Measurements from ENCODE around the gene SMAP1.
"Not testable (repeated sequence)": the region's sequence is repeated elsewhere in the genome, so short reads cannot be mapped to it uniquely, and the experiment has no call there.

Gene SMAP1

DNA sequence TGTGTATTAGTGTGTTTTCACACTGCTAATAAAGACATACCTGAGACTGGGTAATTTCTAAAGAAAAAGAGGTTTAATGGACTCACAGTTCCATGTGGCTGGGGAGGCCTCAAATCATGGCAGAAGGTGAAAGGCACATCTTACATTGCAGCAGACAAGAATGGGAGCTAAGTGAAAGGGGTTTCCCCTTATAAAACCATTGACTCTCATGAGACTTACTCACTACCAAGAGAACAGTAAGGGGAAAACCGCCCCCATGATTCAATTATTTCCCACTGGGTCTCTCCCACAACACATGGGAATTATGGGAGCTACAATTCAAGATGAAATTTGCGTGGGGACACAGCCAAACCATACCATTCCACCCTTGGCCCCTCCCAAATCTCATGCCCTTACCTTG is 73.1 kb downstream of the SMAP1 start:
- DNase-seq (ENCODE audit: low spot score), result not testable (repeated sequence)

DNA sequence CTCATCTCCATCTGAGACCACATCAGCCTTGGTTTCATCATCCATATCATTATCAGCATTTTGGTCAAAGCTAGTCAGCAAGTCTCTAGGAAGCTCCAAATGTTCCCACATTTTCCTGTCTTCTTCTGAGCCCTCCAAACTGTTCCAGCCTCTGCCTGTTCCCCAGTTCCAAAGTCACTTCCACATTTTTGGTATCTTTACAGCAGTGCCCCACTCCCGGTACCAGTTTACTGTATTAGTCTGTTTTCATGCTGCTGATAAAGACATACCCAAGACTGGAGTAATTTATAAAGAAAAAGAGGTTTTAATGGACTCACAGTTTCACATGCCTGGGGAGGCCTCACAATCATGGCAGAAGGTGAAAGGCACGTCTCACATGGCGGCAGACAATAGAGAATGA is 74.8 kb downstream of the SMAP1 start:
- not testable (repeated sequence) for DNase-seq (ENCODE audit: low spot score)

DNA sequence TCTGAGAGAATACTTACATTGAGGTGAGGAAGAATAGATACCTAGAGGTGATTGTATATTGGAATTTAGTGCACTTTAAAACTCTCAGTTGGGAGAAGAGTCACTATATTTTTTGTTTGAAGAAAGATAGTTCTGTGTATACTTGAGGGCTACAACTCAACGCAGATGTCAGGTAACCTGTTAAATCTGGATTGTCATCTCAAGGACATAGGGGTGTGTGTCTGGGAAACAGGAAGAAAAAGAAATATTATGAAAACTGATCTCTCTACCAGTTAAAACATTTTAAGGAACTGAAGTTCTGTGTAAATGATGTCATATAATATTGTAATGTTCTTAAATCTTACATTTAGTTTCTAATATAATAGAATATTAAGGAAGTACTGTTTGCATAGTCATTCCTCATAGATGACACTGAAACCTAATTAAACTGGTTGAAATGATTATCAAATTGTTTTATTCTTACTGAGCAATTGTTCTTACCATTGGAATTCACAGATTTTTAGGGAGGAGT is 86.2 kb downstream of the SMAP1 start:
- no peak for DNase-seq (ENCODE audit: low spot score)

DNA sequence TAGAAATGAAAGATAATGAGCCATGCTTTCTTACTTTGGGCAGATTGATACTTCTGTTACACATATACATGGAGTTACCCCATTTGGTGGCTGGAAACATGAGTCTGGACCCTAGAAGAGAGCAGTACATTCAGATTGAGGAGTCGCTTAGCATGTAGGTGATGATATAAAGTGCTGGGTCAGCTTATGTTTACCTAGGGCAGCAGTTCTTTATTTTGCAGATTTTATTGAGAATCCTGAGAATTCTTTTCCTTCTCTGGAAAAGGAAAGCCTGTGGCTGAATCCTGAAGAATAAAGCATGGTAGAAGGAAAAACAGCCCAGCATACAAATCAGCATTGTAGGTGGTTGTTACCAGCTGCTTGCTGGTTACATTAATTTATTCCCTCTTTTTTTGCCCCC is 91.2 kb downstream of the SMAP1 start:
- no peak for DNase-seq (ENCODE audit: low spot score)

DNA sequence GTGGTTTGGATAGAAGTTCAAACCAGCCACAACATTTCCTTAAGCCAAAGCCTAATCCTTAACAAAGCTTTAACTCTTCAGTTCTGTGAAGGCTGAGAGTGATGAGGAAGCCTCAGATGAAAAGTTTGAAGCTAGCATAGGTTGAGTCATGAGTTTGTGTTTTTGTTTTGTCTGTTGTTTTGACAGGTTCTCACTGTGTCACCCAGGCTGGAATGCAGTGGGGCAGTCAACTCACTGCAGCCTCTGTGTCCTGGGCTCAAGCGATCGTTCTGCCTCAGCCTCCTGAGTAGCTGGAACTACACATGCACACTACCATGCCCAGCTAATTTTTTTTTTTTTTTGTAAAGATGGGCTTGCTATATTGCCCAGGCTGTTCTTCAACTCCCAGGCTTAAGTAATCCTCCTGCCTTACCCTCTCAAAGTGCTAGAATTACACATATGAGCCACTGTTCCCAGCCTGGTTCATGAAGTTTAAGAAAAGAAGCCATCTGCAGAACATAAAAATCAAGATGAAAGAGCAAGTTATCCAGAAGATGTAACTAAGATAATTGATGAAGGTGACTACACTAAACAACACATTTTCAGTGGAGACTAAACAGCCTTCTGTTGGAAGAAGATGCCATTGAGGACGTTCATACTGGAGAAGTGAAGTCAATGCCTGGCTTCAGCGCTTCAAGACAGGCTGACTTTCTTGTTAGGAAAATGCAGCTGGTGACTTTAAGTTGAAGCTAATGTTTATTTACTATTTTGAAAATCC is 96.2 kb downstream of the SMAP1 start:
- peak; percentile 5 for DNase-seq (ENCODE audit: low spot score)

DNA sequence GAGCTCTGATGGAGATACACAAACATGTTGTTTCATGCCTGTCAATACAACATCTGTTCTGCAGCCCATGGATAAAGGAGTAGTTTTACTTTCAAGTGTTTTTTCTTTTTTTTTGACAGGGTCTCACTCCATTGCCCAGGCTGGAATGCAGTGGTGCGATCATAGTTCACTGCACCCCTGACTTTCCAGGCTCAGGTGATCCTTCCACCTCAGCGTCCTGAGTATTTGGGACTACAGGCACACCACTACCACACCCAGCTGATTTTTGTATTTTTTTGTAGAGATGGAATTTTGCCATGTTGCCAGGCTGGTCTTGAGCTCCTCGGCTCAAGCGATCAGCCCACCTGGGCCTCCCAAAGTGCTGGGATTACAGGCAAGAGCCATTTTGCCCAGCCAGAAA is 97.0 kb downstream of the SMAP1 start:
- DNase-seq (ENCODE audit: low spot score), result no peak

DNA sequence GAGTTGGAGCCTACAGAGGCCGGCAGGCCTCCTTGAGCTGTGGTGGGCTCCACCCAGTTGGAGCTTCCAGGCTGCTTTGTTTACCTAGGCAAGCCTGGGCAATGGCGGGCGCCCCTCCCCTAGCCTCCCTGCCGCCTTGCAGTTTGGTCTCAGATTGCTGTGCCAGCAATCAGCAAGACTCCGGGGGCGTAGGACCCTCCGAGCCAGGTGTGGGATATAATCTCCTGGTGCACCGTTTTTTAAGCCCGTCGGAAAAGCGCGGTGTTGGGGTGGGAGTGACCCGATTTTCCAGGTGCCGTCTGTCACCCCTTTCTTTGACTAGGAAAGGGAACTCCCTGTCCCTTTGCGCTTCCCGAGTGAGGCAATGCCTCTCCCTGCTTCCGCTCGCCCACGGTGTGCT is 103.7 kb downstream of the SMAP1 start:
- DNase-seq (ENCODE audit: low spot score), result not testable (repeated sequence)

DNA sequence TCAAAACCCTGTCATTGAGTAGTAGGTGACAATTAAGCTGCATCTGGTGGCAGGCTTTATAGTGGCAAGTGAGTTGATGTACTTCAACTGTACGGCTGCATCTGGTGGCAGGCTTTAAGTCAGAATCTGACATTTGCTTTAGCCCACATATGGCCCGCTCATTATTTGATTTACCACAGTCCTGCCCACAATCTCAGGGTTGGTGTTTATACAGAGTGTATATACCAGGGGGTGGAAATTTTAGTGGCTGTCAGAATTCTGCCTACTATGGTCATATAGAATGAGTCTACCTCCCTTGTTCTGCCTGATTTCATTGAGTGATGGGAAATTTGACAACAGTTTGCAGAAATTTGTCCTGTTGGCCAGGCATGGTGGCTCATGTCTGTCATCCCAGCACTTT is 112.3 kb downstream of the SMAP1 start:
- no peak for DNase-seq (ENCODE audit: low spot score)

DNA sequence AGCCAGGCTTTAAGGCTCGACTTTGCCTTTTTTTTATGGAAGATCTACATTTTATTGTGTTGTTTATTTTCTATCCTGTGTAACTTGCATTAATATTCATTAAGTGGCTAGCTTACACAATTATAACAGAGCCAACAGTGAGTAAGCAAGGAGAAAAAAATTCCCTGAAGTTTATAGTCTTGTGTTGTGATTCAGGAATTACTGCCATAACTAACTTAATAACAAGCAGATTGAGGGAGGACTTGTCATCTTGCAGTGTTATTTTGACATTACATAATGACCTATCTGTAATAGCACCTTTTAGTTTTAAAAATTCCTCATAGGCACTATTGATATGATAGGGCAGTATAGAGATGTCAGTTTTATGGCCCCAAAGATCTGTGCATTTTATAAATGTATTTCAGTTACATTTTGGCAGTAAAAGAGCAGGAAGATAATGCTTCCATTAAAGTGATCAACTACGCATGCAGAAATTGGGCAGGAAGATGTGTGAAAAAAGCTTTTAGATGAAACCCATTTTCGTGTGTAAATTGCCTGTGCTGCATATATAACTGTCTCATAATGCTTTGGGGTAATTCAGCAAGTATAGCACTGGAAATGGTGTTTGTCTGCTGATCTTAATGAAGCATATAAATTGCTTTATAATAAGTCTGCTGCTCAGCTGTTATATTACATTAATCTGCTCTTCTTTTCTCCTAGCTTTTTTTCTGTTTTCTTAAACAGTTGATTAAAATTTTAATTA is 123.0 kb downstream of the SMAP1 start:
- DNase-seq (ENCODE audit: low spot score), result no peak

DNA sequence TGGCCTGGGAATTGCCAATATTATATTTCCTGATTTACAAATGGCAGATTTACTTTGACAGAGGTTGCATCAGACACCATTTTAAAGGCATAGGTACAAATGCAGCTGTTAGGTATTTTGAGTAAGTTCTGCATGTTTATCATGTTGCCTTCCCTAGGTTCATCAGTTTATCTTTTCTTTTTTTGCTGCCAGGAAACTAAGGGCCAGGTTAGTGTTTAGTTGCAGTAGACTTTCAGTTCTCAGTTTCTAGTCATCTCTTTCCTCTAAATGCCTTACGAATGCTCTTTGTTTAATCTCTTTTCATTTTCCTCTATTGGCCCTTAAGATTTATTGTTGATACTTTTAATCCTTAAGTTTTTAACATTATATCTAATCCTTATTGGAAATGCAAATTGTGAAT is 129.9 kb downstream of the SMAP1 start:
- DNase-seq (ENCODE audit: low spot score), result no peak

DNA sequence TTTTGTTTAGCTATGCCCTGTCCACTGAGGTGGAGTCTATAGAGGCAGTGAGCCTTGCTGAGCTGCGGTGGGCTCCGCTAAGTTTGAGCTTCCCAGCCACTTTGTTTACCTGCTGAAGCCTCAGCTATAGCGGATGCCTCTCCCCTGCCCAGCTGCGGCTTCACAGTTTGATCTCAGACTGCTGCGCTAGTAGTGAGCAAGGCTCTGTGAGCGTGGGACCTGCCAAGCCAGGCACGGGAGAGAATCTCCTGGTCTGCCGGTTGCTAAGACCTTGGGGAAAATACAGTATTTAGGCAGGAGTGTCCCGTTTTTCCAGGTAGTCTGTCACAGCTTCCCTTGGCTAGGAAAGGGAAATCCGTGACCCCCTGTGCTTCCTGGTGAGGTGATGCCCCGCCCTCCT is 138.4 kb downstream of the SMAP1 start:
- no peak for DNase-seq (ENCODE audit: low spot score)

DNA sequence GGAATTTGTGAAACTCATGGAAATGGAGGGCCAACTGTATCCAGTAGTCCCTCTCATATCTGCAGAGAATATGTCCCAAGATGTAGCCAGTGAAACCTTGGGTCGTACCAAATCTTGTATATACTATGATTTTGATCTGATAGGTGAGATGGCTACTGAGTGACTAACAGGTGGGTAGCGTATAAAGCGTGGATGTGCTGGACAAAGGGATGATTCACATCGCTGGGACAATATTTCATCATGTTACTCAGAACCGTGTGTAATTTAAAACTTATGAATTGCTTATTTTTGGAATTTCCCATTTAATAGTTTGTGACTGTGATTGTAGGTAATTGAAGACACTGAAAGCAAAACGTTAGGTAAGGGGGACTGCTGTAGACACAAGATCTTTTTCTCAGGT is 144.1 kb downstream of the SMAP1 start:
- no peak for DNase-seq (ENCODE audit: low spot score)

DNA sequence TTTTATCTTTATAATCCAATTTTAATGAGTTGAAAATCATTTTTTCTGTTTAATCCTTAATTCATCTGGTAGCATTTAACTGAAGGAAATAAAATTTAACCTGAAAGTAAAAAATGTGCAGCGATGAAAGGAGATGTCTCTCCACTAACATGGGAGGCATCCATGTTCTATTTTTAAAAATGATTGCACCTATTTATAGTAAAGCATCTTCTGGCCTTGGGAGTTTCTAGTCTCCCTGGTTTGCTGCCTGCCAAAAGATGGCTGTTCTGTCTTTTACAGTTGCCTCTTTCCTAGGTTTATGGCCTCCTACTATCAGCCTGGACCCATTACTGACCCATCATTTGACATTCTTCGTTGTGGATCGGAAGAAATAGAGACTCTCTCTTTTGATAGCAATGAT is 146.2 kb downstream of the SMAP1 start:
- DNase-seq (ENCODE audit: low spot score), result no peak

DNA sequence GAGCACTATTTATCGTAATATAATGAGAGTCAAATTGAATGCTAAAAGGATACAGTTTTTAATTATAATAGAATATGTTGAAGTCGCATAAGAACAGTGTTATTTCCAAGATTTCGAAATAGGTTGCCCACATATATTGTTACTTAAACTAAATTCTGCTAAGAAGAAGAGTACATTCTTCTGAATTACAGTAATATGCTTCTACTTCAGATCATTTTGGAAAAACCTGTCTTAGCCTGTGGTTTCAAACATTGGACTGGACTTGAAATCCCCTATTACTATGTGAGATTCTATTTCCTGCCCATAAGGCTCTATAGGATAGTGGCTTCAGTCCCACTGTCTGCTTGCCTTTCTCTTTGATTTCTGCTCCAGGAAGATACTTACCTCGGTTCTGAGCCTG is 152.0 kb downstream of the SMAP1 start:
- no peak for DNase-seq (ENCODE audit: low spot score)

DNA sequence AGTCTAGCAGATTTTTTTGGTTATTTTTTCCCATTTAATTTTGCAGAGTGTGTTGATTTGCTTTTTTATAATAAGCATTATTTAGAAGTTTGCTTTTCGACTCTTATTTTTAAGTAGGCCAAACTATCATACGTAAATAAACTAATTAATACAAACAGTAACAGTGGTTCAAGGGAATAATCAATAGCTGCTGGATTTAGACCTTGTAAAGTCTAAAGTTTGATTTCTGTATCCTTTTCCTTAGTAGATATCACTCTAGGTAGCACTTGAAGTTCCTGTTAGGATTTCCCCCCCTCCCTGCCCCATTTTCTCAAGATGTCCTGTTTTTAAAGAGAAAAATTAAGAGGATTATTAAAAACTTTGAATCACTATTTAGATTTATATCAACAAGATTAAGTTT is 153.1 kb downstream of the SMAP1 start:
- no peak for DNase-seq (ENCODE audit: low spot score)

DNA sequence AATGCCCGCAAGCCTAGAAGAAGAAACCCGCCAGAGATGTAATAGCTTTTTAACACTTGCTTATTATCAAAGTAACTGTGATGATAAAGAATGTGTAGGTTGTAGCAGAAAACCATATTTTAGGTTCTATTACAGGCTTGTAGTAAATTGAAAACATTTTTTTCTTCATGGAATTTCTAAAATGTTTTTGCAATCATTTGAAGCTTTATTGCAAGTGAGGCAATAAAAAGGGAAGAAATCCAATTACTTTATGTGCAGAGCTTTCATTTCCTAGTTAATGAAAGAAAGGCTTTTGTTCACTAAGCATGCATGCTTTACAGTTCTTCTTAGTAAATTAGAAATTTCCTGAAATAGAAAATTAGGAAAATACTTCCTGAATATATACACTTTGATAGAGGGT is 154.1 kb downstream of the SMAP1 start:
- DNase-seq (ENCODE audit: low spot score), result no peak

DNA sequence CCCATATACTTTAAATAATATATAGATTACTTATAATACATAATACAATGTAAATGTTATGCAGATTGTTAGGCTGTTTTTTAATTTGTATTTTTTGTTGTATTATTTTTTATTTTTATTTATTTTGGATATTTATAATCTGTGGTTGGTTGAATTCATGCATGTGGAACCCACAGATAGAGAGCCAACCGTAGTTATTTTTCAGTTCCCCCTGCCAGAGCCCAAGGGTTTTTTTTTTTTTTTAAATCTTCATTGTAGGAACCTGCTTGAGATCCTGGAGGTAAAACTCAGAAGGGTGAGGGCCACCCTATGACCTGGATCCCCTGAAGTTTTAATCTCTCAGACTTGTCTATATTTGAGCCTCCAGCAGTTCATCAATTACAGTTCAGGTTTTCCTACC is 156.0 kb downstream of the SMAP1 start:
- DNase-seq (ENCODE audit: low spot score), result no peak

DNA sequence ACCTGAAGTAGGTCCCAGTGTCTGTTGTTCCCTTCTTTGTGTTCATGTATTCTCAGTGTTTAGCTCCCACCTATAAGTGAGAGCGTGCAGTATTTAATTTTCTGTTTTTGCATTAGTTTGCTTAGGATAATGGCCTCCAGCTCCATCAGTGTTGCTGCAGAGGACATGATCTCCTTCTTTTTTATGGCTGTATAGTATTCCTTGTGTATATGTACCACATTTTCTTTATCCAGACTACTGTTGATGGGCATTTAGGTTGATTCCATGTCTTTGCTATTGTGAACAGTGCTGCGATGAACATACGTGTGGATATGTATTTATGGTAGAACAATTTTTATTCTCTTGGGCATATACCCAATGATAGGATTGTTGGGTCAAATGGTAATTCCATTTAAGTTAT is 163.7 kb downstream of the SMAP1 start:
- no peak for DNase-seq (ENCODE audit: low spot score)

DNA sequence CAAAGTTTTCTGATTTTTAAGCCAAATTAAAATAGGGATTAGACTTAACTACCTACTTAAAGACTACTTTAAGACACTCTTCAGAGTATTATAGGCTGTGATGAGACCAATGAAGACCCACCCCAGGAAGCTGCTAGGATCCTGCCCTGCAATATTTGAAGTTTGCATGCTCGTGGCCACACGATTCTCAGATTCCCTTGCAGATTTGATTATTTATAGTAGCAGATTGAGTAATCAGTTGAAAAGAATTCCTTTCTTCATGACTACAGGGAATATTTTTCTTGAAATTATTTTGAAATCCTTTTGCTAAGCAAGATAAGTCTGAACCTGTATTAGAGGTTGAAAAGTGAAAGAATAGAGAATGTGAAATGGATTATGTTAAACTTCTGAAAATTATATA is 166.8 kb downstream of the SMAP1 start:
- no peak for DNase-seq (ENCODE audit: low spot score)

DNA sequence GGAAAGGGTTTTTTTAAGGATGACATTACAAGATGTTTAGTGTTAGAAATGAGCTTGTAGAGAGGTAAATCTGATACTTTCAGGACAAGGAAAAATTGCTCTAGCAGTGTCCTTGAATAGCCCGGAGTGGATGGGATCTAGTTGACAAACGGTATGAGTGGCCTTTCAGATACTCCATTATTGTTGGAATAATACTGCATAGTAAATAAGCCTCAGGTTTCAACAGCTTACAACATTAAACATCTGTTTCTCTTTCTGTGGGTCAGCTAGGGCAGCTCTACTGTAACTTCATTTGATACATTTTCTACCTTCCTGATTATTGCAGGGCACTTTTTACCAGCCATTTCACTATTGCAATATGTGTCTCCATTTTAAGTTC is 171.2 kb downstream of the SMAP1 start:
- no peak for DNase-seq (ENCODE audit: low spot score)

DNA sequence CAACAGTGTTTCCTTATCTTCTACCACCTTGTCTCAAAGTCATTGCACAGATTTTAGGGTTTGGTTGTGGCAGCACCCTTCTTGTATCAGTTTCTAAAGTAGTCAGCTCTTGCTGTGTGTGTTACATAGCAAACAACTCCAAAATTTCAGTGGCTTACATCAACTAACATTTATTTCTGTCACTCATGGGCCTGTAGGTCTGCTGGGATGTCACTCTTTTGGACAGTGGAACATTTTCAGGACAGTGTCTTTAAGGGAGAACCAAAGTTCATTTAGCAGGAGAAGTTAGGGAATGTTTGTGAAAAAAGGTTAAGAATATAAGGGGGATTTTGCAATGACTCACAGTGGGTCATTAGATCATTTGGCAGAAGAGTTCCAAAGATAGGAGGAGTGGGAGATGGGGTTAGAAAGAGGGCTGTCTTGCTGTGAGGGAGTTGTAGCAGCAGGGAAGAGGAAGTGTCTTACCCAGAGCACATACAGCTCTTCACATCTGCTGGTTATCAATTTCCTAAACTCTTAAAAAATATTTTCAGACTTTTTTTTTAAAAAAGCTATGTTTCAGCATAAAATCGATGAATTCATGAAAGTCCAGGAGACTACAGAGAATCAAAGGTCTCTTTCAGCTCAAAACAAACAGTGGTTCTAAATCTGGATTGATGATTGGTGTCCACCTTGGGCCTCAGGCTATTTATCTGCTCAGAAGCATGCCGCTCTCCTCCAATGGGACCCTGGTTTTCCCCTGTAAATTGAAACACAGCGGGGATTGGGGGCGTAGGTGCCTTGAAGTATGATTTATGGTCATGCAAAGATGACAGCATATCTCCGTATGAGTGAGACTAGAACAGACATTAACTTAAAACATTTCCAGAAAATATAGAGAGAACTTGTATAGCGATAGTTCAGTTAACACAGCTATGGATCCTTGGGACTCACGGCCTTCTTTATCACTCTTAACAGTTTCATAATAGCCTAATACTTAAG is 171.9 kb downstream of the SMAP1 start:
- no peak for DNase-seq (ENCODE audit: low spot score)

DNA sequence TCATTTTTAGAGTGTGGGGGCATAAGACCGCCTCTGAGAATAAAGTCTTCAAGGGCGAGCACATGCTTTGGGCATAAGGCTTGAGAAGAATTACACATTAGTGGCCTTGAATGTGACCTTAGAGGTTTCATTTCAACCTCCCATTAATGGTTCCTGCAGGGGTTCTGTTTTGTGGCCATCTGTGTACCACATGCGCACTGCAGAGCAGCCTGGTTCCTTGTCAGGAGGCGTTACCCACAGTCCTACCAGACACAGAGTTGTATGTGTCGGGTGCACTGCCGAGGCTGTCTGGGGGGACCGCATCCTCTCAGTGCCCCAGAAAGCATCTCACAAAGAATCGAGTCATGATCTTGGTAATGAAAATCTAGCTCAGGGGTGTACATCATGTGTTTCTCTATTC is 173.4 kb downstream of the SMAP1 start:
- no peak for DNase-seq (ENCODE audit: low spot score)

All from kidney capillary endothelial cell (primary cell).